ENCODE results near the gene S100PBP. TPM values are rescaled to one million over a fixed set of nuclear protein-coding genes. Genes with fewer than 3 reads are reported as not detected.

The S100PBP gene
- total RNA-seq, 1 experiment from 2014 or later = 50.1 TPM

- peak; percentile 84 for DNase-seq
- Histone ChIP-seq H3K4ac (ENCODE audit: low read depth, low read length) (no peak within 1 kb of the TSS), H3K4me2 (ENCODE audit: insufficient read depth, insufficient read length, low read length) (peak within 1 kb of the TSS; percentile 30), H4K91ac (ENCODE audit: insufficient read length, low read depth, low read length) (no peak within 1 kb of the TSS), H3K9ac (ENCODE audit: extremely low read depth, insufficient read length, low read length) (no peak within 1 kb of the TSS), H4K5ac (ENCODE audit: insufficient read length, low read depth, low read length) (no peak within 1 kb of the TSS), H3K79me2 (ENCODE audit: insufficient read depth, low read length) (no peaks in the 10 kb centered on the region), H3K27ac (ENCODE audit: insufficient read length, low read depth, low read length) (no peak within 1 kb of the TSS), H2BK20ac (ENCODE audit: low read depth, low read length, poor library complexity, severe bottlenecking) (no peak within 1 kb of the TSS), H2AFZ (ENCODE audit: low read length) (no peak within 1 kb of the TSS), H2BK15ac (ENCODE audit: low read depth, low read length) (no peak within 1 kb of the TSS), H3K4me1 (ENCODE audit: insufficient read depth, low read length) (no peaks in the 10 kb centered on the region), H3K27me3 (ENCODE audit: insufficient read depth, low read length) (no peaks in the 10 kb centered on the region; the same call in 1 of the 2 replicates), H3K14ac (ENCODE audit: insufficient read depth, low read length) (no peak within 1 kb of the TSS), H3K18ac (ENCODE audit: insufficient read length, low read depth, low read length) (no peak within 1 kb of the TSS), H3K79me1 (ENCODE audit: insufficient read depth, low read depth, low read length, poor library complexity, severe bottlenecking) (no peaks in the 10 kb centered on the region), H3K9me3 (ENCODE audit: control insufficient read depth, low read depth, low read length) (no peaks in the 10 kb centered on the region), H2BK120ac (ENCODE audit: low read depth, low read length, poor library complexity, severe bottlenecking) (no peak within 1 kb of the TSS), H4K8ac (replicated peaks; ENCODE audit: insufficient read length, low read depth, low read length) (no peak within 1 kb of the TSS), H2AK5ac (ENCODE audit: insufficient read length, low read length) (no peak within 1 kb of the TSS), H3K56ac (ENCODE audit: insufficient read length, low read depth, low read length) (no peak within 1 kb of the TSS), H3T11ph (ENCODE audit: low read length) (no peak within 1 kb of the TSS), H3K23ac (ENCODE audit: insufficient read length, low read depth, low read length) (no peak within 1 kb of the TSS), H3K23me2 (ENCODE audit: insufficient read length, low read depth, low read length, poor library complexity, severe bottlenecking) (no peaks in the 10 kb centered on the region), H2BK12ac (ENCODE audit: insufficient read length, low read depth, low read length) (no peak within 1 kb of the TSS), H4K20me1 (ENCODE audit: control insufficient read depth, insufficient read depth, insufficient read length) (no peaks in the 10 kb centered on the region), H2BK5ac (ENCODE audit: insufficient read length, low read length) (no peak within 1 kb of the TSS)
- H3K4me3 Mint-ChIP-seq = peak within 1 kb of the TSS; percentile 49 to 75
- H3K36me3 Mint-ChIP-seq (ENCODE audit: insufficient read depth in 1 of 3, low read depth in 3 of 3) = no peaks in the 10 kb centered on the region
- H3K27me3 Mint-ChIP-seq (ENCODE audit: low read depth) = peaks cover 72% of the 10 kb centered on the region
- H3K9me3 Mint-ChIP-seq = no peaks in the 10 kb centered on the region; a peak in 1 of 5 replicates
- no CpG with 5 or more reads among the region's 79 CpGs for WGBS (ENCODE audit: extremely low coverage, insufficient read length, low lambda C conversion rate)
- H3K27ac Mint-ChIP-seq = no peak within 1 kb of the TSS
- peaks cover 4 to 32% of the 10 kb centered on the region in 2 experiments; a peak in 3 of 4 replicates for H3K4me1 Mint-ChIP-seq
- TF ChIP-seq, protein P1, sequence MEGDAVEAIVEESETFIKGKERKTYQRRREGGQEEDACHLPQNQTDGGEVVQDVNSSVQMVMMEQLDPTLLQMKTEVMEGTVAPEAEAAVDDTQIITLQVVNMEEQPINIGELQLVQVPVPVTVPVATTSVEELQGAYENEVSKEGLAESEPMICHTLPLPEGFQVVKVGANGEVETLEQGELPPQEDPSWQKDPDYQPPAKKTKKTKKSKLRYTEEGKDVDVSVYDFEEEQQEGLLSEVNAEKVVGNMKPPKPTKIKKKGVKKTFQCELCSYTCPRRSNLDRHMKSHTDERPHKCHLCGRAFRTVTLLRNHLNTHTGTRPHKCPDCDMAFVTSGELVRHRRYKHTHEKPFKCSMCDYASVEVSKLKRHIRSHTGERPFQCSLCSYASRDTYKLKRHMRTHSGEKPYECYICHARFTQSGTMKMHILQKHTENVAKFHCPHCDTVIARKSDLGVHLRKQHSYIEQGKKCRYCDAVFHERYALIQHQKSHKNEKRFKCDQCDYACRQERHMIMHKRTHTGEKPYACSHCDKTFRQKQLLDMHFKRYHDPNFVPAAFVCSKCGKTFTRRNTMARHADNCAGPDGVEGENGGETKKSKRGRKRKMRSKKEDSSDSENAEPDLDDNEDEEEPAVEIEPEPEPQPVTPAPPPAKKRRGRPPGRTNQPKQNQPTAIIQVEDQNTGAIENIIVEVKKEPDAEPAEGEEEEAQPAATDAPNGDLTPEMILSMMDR (conservative IDR thresholded peaks at IDR 0.05) = peak; percentile 90
Measured at GRCh38 chr1:32886004-32886827, 68.8 kb downstream of the S100PBP start, which contains the start of gene HPCA. HPCA (plus strand) TSS chr1:32886491; CDS start chr1:32888899, 2,408 bp downstream.
